Adipose tissue (tissue), 3 donors: Measurements from ENCODE around the gene ITPKB. TPM values are rescaled to one million over a fixed set of nuclear protein-coding genes. Genes with fewer than 3 reads are reported as not detected.

Experiments
- H3K27ac ChIP-seq: one replicate; pipeline ENCODE4 v1.5.1; 2013; ENCODE audit warnings: low read depth, low read length
- WGBS, 3 donors: extraction: QIAGEN DNeasy Blood & Tissue Kit; methylation state at CpG; one replicate each; pipeline ENCODE4 v1.1.7; 2013; 5-methylcytosine and 5-hydroxymethylcytosine counted together
- polyA plus RNA-seq, 3 donors: library from polyadenylated mRNA; stranded (reverse); fragments of 200-250 nt; gene quantifications; one replicate each; pipeline ENCODE4 v1.2.3, GENCODE V29; 2013
- donor health status: healthy with polysubstance abuse.
- donor health status: Bipolar disorder and iron deficiency.
- donor health status: healthy.

The ITPKB gene
- polyA plus RNA-seq, 3 donors = 5.3 to 18.6 (median 17.0) TPM

DNA sequence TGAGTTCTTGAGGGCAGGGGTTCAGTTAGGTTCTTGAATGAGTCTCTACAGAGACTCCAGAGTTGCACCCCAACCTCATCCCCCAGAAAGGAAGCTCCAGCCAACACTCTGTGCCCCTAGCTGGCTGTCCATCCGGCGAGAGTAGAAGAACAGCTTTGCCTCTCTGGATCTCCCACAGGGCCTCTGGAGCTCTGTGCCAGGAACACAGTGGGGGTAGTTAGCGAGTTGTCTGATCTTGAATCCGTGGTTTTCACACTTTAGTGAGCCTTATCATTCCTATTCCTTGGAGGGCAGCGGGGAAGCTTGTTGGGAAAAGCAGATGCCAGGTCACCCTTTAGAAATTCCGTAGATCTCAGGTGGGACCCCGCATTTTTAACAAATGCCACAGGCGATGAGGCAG, 145.5 kb downstream of the ITPKB start:
- no peak overlapping the region for H3K27ac ChIP-seq
- WGBS, 3 donors = 82 to 87% (median 86%) methylated on average over 8 of the region's 8 CpGs

DNA sequence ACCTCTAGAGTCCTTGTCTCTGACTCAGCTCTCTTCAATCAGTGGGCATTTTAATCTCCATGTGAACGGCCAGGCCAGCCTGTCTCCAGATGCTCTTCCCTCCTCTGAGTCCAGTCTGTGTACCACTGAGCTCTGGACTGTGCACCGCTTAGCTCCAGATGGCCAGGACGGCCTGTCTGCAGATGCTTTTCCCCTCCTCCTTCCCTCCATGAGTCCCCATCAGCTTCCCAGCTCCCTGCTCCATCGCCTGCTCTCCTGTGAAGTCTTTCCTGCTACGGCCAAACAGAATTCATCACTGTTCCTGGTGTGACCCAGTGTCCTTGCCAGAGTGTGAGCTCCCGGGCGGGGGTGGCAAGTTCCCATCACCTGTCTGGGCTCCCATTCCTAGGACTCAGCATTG, 148.5 kb downstream of the ITPKB start:
- 90 to 96% (median 95%) methylated on average over 7 of the region's 7 CpGs for WGBS, 3 donors
- H3K27ac ChIP-seq = no peak overlapping the region

DNA sequence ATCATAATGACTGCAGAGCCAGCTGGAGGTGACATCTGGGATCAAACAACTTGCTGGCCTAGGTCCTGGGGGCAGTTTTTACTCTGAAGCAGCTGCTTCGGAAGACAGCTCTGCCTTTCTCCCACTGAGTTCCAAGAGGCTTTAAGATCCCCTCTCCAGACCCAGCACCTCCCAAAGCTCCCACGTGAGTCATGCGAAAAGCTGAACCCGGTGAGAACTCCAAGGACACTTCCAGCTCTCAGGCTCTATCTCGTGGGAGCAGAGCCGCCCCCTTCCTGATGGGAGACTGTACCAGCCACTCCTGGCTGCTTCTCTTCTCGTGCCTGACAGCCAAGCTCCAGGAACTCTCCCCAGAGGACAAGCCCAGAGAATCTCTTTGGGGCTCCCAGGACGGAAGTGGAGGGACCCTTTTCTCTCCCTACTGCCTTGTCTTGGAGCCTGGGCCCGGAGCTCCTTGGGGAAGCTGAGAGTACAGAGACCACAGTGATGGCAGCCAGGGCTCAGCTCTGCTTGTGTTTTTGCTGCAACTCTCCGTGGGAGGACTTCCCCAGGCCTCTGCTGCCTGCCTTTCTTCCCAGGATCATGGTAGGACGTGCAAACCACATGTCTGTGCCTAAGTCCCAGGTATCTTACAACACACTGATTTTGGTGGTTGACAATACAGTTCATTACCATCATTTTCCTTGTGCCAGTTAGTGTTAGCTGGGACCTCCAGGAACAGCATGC, 149.9 kb downstream of the ITPKB start:
- WGBS, 3 donors = 35 to 67% (median 66%) methylated on average over 11 of the region's 11 CpGs
- no peak overlapping the region for H3K27ac ChIP-seq

DNA sequence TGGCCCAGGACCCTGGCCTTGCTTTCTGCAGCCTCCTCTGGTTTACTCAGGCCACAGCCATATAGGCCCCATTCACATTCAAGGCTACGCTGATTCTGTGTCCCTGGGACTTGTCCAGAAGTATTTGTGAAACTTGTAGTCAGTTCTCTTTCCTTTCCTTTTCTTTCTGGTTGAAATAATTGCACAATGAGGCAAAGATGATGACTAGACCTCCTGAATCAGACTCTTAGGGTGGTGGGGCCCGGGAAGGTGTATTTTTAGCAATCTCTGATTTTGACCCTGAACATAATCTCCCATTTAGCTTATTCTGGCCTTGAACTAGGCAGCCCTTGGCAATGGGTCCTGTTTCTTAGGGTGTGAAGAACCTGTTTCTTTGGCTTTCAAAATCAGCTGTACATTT, 150.6 kb downstream of the ITPKB start:
- WGBS, 3 donors = 51 to 76% (median 75%) methylated on average over 2 of the region's 2 CpGs
- H3K27ac ChIP-seq = no peak overlapping the region

DNA sequence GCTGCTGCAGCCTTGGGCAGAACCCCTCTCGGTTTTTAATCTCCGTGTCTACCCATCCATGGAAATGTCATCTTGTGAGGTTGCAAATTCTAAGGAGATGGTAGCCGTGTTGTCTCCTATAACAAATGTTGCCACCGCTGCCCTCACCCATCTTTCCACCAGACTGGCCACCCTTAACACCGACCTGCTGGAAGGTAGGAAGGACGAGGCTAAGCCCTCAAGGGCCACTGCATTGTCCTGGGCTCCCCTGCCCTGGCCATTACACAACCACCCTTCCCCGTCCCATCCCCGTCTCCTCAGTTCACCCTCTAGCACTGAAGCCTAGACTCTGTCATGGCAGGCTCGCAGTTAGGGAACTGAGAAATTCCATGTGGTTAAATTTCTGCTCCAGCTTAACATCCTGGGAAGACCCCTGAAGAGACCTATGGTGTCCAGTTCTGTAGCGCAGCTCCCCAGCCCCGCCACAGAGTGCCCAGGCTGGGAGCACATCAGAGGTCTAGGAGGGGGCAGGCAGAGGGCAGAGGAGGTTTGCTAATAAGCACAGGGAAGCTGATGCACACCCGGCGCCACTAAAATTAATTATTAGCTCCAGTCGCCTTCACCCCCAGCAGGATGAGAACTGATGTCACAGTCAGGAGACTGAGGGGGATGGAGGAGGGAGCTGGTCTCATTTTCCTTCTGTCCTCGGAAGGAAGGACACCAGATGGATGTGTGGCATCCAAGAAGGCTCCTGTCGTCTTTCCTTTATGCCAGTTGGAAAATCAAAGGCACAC, 152.2 kb downstream of the ITPKB start:
- WGBS, 3 donors = 82 to 85% (median 83%) methylated on average over 16 of the region's 16 CpGs
- H3K27ac ChIP-seq = no peak overlapping the region

DNA sequence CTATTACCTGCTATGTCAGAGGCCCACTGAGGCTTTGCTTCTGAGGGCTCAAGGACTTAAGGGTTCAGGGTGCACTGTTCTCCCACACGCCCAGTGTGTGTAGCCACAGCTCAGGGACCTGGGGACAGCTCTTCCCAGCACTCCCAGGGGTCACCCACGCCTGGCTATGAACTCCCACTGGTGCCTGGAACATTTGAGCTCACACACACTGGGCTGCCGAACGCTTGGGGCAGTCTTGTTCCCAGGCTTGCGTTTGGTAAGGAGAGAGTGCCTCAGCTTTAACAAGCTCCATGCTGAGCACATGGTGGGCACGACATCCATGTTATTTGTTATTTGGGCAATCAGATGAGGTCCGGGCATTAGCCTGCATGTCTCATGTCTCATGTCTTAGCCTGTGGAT, 153.0 kb downstream of the ITPKB start:
- 90 to 96% (median 91%) methylated on average over 7 of the region's 7 CpGs for WGBS, 3 donors
- no peak overlapping the region for H3K27ac ChIP-seq

DNA sequence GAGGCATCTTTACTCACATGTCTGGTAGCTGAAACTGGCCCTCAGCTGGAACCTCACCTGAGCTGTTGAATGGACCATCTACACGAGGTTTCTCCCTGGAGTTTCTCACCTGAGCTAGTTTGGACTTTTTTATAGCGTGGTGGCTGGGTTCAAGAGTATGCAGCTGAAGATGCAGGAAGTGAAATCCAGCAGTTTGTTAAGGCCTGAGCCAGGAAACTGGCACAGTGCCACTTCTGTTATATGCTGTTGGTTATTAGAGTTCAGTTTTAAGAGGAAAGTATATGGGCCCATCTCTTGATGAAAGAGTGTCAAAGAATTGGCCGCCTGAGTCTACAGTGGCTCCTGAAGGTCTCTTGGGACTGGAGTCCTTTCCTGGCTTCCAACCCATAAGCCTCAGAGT, 154.9 kb downstream of the ITPKB start:
- no peak overlapping the region for H3K27ac ChIP-seq
- 52 to 82% (median 70%) methylated on average over 3 of the region's 3 CpGs for WGBS, 3 donors

DNA sequence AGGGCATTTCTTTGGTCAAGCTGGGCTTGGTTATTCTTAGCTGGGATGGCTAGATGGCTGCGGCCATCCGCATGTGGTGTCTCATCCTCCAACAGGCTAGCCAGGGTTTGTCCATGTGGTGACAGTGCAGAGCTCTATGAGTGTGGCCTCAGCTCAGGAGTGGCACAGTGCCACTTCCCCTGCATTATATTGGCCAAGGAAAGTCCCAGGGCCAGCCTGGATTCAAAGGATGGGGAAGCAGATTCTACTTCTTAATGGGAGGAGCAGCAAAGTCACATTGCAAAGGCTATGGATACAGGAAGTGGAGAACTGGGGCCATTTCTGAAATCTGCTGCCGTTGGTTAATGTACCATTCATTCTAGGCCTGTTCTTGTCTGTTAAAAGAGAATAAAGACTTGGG, 156.1 kb downstream of the ITPKB start:
- no peak overlapping the region for H3K27ac ChIP-seq
- whole genome bisulfite sequencing, 3 donors = 91 to 94% (median 91%) methylated on average over 3 of the region's 3 CpGs

Other genes with a start within 250 kb of the ITPKB start
- 1 to 10 TPM in 2 of 3 donors, under 1 TPM in 1; 0.64 to 3.1 (median 1.5) TPM for gene STUM, start 190.5 kb downstream of the ITPKB start, polyA plus RNA-seq
- 10 to 100 TPM in 2 of 3 donors, 1 to 10 TPM in 1; 6.4 to 20.2 (median 15.9) TPM for gene PSEN2, start 131.3 kb upstream of the ITPKB start, polyA plus RNA-seq
- gene COQ8A, start 201.0 kb upstream of the ITPKB start, polyA plus RNA-seq = 100 to 1,000 TPM; 113 to 120 (median 114) TPM